Karpas-422 (cell line): ENCODE data around the gene GP1BB. TPM values are rescaled to one million over a fixed set of nuclear protein-coding genes. Genes with fewer than 3 reads are reported as not detected.

Experiments used
- DNase-seq: peaks from one replicate; pipeline ENCODE4 v3.0.0-alpha.2; 2015
- H2AFZ ChIP-seq: fragments of 200-600 bp; sonication (generic); 2 replicates; pipeline ENCODE4 v1.6.1; 2014; ENCODE audit warnings: antibody characterized with exemption, low read length, mixed read lengths
- H3K27ac ChIP-seq: fragments of 200-600 bp; sonication (generic); 2 replicates; pipeline ENCODE4 v1.5.1; 2014; ENCODE audit warnings: mild to moderate bottlenecking, low read length, moderate library complexity
- H3K27me3 ChIP-seq: fragments of 200-600 bp; sonication (generic); 2 replicates; pipeline ENCODE4 v1.6.1; 2014; ENCODE audit warnings: low read length, mixed read lengths
- H3K36me3 ChIP-seq: fragments of 200-600 bp; sonication (generic); 2 replicates; pipeline ENCODE4 v1.6.1; 2014; ENCODE audit warnings: low read length, mixed read lengths; ENCODE audit not compliant: insufficient read depth
- H3K4me1 ChIP-seq: fragments of 200-600 bp; sonication (generic); 2 replicates; pipeline ENCODE4 v1.6.1; 2014; ENCODE audit warnings: mild to moderate bottlenecking, low read length, mixed read lengths
- H3K4me2 ChIP-seq: fragments of 200-600 bp; sonication (generic); 2 replicates; pipeline ENCODE4 v1.6.1; 2014; ENCODE audit warnings: low read length, low read depth, mild to moderate bottlenecking; ENCODE audit not compliant: poor library complexity, severe bottlenecking
- H3K4me3 ChIP-seq: fragments of 200-600 bp; sonication (generic); 2 replicates; pipeline ENCODE4 v1.5.1; 2014; ENCODE audit warnings: mild to moderate bottlenecking, antibody characterized with exemption, low read length, mixed read lengths
- H3K79me2 ChIP-seq: fragments of 200-600 bp; sonication (generic); 2 replicates; pipeline ENCODE4 v1.6.1; 2014; ENCODE audit warnings: mild to moderate bottlenecking, low read length, mixed read lengths
- H3K9ac ChIP-seq: fragments of 200-600 bp; sonication (generic); 2 replicates; pipeline ENCODE4 v1.6.0; 2014; ENCODE audit warnings: low read length
- H3K9me2 ChIP-seq: fragments of 200-600 bp; sonication (generic), shearing (Covaris generic); replicated peaks from 2 replicates; pipeline ENCODE4 v1.6.0; 2014; ENCODE audit warnings: mild to moderate bottlenecking, low read length, moderate library complexity; ENCODE audit not compliant: insufficient read depth
- H3K9me3 ChIP-seq: fragments of 300-700, 200-600 bp; sonication (generic); 2 replicates; pipeline ENCODE4 v1.6.1; 2014; ENCODE audit warnings: low read length, mixed read lengths
- H4K20me1 ChIP-seq: fragments of 200-600 bp; sonication (generic); 2 replicates; pipeline ENCODE4 v1.6.1; 2014; ENCODE audit warnings: mild to moderate bottlenecking, antibody characterized with exemption, low read length, low read depth; ENCODE audit not compliant: insufficient read depth
- total RNA-seq: library from RNA; depleted of rRNA; stranded (reverse); fragments of >200 nt; shearing (Covaris generic); gene quantifications from 2 replicates; pipeline ENCODE4 v1.2.3, GENCODE V29; 2014; ENCODE audit warnings: low replicate concordance

GP1BB gene
- total RNA-seq, 1 experiment from 2014 or later = not detected

DNA sequence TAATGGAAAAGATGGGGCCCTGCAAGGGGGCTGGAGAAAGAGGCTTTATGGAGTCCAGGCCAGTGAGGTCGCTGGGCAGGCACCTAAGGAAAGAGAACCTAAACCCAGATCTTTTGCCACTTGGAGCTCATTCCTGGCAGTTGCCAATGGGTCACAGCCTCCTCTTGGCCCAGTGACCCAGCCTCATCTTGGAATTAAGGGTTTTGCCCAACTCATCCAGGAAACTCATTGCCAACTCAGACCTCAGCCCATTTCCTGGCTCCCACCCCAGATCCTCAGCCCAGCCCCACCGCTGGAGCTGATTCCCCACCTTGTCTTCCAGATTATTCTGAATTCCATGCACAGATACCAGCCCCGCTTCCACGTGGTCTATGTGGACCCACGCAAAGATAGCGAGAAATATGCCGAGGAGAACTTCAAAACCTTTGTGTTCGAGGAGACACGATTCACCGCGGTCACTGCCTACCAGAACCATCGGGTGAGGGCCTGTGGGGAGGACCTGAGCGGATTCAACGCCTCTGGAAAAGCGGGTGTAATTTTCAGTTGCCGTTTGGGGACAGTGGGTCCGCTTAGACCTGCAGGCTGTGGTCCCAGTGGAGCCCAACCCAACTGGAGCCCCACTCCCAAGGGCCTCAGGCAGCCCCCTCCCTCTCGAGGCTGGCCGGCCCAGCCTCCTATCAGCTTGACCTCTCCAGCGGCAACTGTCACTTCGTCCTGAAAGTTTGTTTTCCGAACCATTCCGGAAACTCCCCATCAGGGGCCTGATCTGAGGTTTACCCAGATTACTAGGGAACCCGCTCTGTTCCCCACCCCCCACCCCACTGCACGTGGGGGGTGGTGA lies 41.5 kb downstream of the GP1BB start:
- no peak overlapping the region for H2AFZ ChIP-seq
- H3K27me3 ChIP-seq = no peaks in the 10 kb centered on the region
- H3K4me3 ChIP-seq = no peak overlapping the region
- H3K4me2 ChIP-seq = no peak overlapping the region
- no peaks in the 10 kb centered on the region for H3K9me3 ChIP-seq
- no peak overlapping the region for H3K27ac ChIP-seq
- no peaks in the 10 kb centered on the region for H3K9me2 ChIP-seq
- DNase-seq = no peak
- no peaks in the 10 kb centered on the region for H3K36me3 ChIP-seq
- peaks cover 4% of the 10 kb centered on the region for H3K4me1 ChIP-seq
- no peaks in the 10 kb centered on the region for H3K79me2 ChIP-seq
- H3K9ac ChIP-seq = no peak overlapping the region
- no peaks in the 10 kb centered on the region for H4K20me1 ChIP-seq

GRCh38 chr22:19765477-19766239 lies 42.3 kb downstream of the GP1BB start:
- Histone ChIP-seq H3K27ac (no peak overlapping the region), H3K4me1 (peaks cover 4% of the 10 kb centered on the region), H3K9me2 (no peaks in the 10 kb centered on the region), H3K36me3 (no peaks in the 10 kb centered on the region), H3K9ac (no peak overlapping the region), H3K79me2 (no peaks in the 10 kb centered on the region), H3K9me3 (no peaks in the 10 kb centered on the region), H2AFZ (no peak overlapping the region), H3K4me2 (no peak overlapping the region), H4K20me1 (no peaks in the 10 kb centered on the region), H3K27me3 (no peaks in the 10 kb centered on the region), H3K4me3 (no peak overlapping the region)
- no peak for DNase-seq

GRCh38 chr22:19766240-19766510 lies 42.8 kb downstream of the GP1BB start:
- Histone ChIP-seq H3K4me3 (no peak overlapping the region), H4K20me1 (no peaks in the 10 kb centered on the region), H3K9me3 (no peaks in the 10 kb centered on the region), H3K4me1 (peaks cover 4% of the 10 kb centered on the region), H3K27ac (no peak overlapping the region), H2AFZ (no peak overlapping the region), H3K4me2 (no peak overlapping the region), H3K9ac (no peak overlapping the region), H3K27me3 (no peaks in the 10 kb centered on the region), H3K9me2 (no peaks in the 10 kb centered on the region), H3K79me2 (no peaks in the 10 kb centered on the region), H3K36me3 (no peaks in the 10 kb centered on the region)
- DNase-seq = no peak

DNA sequence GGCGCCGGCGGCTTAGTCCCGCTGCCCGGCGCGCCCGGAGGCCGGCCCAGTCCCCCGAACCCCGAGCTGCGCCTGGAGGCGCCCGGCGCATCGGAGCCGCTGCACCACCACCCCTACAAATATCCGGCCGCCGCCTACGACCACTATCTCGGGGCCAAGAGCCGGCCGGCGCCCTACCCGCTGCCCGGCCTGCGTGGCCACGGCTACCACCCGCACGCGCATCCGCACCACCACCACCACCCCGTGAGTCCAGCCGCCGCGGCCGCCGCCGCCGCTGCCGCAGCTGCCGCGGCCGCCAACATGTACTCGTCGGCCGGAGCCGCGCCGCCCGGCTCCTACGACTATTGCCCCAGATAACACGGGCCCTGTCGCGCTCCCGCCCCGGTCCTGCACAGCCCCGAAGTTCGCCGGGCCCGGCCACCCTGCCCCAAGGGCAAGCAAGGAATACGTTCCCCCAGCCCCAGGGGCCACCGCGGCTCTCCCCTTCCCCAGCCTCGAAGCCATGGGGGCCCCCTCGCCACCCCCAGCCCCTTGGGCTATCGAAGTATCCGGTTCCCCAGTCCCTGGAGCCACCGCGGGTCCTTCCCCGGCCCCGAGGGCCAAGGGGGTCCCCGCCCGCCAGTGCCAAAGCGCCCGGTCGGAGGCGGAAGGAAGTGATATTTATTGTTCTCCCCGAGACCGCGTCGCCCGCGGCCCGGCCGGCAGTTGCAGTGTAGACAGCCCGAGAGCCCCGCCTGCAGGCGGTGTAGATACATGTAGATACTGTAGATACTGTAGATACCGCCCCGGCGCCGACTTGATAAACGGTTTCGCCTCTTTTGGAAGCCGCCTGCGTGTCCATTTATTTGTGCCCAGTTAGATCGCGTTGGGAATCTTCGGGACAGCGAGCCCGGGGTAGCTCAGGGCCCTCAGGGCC lies 43.4 kb downstream of the GP1BB start:
- no peak overlapping the region for H3K27ac ChIP-seq
- H3K9me2 ChIP-seq = no peaks in the 10 kb centered on the region
- no peaks in the 10 kb centered on the region for H3K36me3 ChIP-seq
- H3K4me1 ChIP-seq = peaks cover 7% of the 10 kb centered on the region
- H2AFZ ChIP-seq = 0 out of 2 replicates have a peak overlapping the region, but pooled peaks have one; percentile 16
- peak overlapping the region; percentile 48 for H3K9ac ChIP-seq
- no peaks in the 10 kb centered on the region for H3K79me2 ChIP-seq
- DNase-seq = peak; percentile 88
- peak overlapping the region; percentile 49; the same call in 1 of the 2 replicates for H3K4me3 ChIP-seq
- H3K27me3 ChIP-seq = no peaks in the 10 kb centered on the region
- H3K9me3 ChIP-seq = no peaks in the 10 kb centered on the region
- H3K4me2 ChIP-seq = peak overlapping the region; percentile 53
- H4K20me1 ChIP-seq = 0 out of 2 replicates have a peak, but pooled peaks cover 2% of the 10 kb centered on the region

DNA sequence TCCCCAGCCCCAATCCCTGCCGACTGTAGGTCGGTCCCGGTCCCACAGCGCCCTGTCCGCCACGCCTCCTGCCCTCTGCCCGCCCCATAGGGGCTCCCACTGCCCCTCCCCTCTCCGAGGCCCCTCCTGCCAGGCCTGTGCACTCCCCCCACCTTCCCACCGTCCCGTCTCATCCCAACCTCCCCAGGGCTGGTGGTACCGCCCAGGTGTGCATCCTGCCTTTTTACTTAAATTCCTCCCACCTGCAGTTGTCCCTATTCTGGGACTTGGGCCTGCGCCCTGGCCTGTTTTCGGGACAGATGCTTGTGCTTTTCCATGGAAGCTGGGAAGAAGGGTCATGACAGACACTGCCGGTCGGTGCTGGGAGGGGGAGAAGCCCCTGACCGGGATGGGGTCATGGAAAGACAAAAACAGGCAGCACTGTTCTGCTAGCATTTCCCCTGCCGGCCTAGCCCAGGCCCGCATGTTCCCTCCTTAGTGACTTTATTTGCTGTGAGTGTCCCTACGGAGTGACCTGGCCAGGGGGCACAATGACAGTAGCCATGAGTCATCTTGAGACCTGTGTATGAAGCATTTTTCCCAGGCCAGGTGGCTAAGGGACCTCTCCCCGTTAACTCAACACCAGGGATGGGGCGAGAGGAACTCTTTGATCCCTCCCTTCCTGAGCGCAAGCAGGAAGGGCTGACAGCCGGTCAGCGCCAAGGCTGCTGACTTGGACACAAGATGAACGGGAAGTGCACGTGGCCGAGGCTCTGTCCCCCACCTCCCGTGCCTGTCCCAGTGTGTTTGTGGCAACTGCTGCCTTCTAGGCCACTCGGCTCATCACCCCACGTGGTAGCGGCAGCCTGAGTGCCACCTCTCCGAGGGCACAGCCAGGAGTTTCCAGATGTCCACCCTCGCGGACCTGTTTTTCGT lies 44.3 kb downstream of the GP1BB start:
- Histone ChIP-seq H3K79me2 (no peaks in the 10 kb centered on the region), H2AFZ (no peak overlapping the region), H3K4me3 (no peak overlapping the region), H3K9me3 (no peaks in the 10 kb centered on the region), H3K27ac (no peak overlapping the region), H3K27me3 (no peaks in the 10 kb centered on the region), H3K4me1 (peaks cover 10% of the 10 kb centered on the region), H3K9ac (no peak overlapping the region), H3K9me2 (no peaks in the 10 kb centered on the region), H4K20me1 (0 out of 2 replicates have a peak, but pooled peaks cover 3% of the 10 kb centered on the region), H3K4me2 (no peak overlapping the region), H3K36me3 (no peaks in the 10 kb centered on the region)
- no peak for DNase-seq

DNA sequence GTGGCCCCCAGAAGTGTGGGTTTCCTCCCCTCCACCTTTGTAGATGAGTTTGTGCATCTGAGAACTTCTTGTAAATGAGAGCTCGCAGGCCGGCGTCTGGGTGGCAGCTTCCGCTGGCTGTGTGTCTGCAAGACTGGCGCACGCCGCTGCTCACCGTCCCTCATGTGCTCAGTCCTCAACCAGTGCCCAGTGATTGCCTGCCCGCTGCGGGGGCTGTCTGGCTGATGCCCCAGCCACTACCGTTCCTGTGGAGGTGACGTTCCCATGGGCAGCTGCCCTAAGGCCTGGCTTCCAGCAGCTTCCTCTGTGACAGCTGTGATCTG lies 46.0 kb downstream of the GP1BB start:
- H3K27me3 ChIP-seq = no peaks in the 10 kb centered on the region
- no peaks in the 10 kb centered on the region for H3K9me2 ChIP-seq
- H3K9me3 ChIP-seq = no peaks in the 10 kb centered on the region
- H2AFZ ChIP-seq = no peak overlapping the region
- H3K79me2 ChIP-seq = no peaks in the 10 kb centered on the region
- peaks cover 9% of the 10 kb centered on the region; the same call in 1 of the 2 replicates for H4K20me1 ChIP-seq
- H3K4me3 ChIP-seq = no peak overlapping the region
- DNase-seq = no peak
- no peak overlapping the region for H3K9ac ChIP-seq
- no peaks in the 10 kb centered on the region for H3K36me3 ChIP-seq
- H3K4me2 ChIP-seq = no peak overlapping the region
- H3K27ac ChIP-seq = no peak overlapping the region
- H3K4me1 ChIP-seq = peaks cover 24% of the 10 kb centered on the region

DNA sequence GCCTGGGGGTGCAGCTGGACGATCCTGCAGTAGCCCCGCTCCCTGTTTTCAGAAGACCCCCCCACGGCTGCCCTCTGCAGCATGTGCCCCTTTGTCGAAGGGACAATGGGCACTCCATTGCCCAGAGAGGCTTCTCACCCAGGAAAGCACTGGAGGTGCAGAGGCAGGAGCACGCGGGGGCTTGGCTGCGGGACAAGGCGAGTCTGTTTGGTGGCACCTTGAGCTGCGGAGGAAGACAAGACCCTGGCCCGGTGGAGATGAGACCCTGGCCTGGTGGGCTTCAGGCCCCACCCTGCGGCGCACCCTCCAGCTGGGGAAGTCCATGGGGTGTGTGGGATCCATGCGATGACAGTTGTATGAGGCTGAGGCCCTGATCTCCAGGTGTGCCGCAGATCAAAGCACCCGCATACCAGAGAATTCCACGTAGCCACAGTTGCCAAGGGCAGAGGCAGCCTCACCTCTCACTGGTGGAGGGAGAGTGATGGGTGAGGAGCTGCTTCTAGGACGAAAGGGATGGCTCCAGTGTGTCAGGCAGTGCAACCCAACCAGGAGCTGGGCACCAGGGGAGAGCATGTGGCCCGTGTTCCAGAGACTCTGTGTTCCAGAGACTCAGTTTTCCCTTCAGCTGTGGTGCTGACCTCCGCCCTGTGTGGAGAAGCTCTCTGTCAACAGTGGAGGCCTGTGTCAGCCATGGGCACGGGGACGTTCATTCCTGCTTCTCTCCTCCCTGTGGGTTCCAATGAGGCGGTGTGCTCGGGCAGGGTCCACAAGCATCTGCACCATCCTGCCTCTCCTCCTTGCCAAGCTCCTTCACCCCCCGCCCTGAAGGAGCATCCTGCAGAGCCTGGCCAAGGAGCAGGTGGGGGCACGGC lies 47.2 kb downstream of the GP1BB start:
- H3K4me3 ChIP-seq = no peak overlapping the region
- no peaks in the 10 kb centered on the region for H3K79me2 ChIP-seq
- no peak overlapping the region for H3K27ac ChIP-seq
- DNase-seq = no peak
- no peak overlapping the region for H3K9ac ChIP-seq
- no peak overlapping the region for H2AFZ ChIP-seq
- no peaks in the 10 kb centered on the region for H3K9me2 ChIP-seq
- H3K36me3 ChIP-seq = no peaks in the 10 kb centered on the region
- no peaks in the 10 kb centered on the region for H3K9me3 ChIP-seq
- H3K27me3 ChIP-seq = no peaks in the 10 kb centered on the region
- peaks cover 24% of the 10 kb centered on the region for H3K4me1 ChIP-seq
- H4K20me1 ChIP-seq = peaks cover 9% of the 10 kb centered on the region; the same call in 1 of the 2 replicates
- no peak overlapping the region for H3K4me2 ChIP-seq
